ENCODE measurements around the gene ROS1.

DNA sequence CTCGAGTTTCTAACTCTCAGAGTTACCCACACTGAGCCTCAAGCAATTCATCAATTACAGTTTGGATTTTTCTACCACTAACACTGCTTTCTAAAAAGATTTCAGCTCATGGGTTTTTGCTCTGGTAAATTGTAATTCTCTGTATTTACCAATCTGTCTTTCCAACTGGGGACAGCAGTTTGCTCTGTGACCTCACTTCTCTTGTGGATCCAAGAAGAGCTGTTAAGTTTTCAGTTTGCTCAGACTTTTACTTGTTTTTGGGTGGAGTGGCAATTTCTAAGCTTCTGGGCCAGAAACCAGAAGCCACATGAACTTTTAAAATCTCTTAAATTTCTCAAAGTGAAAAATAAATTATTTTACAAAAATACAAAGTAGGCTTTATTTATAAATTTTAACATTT lies 74.2 kb downstream of the ROS1 start:
- no peak for TF ChIP-seq POLR2A (IDR thresholded peaks at IDR 0.05; ENCODE audit: low read depth)
- TF ChIP-seq, protein P1, sequence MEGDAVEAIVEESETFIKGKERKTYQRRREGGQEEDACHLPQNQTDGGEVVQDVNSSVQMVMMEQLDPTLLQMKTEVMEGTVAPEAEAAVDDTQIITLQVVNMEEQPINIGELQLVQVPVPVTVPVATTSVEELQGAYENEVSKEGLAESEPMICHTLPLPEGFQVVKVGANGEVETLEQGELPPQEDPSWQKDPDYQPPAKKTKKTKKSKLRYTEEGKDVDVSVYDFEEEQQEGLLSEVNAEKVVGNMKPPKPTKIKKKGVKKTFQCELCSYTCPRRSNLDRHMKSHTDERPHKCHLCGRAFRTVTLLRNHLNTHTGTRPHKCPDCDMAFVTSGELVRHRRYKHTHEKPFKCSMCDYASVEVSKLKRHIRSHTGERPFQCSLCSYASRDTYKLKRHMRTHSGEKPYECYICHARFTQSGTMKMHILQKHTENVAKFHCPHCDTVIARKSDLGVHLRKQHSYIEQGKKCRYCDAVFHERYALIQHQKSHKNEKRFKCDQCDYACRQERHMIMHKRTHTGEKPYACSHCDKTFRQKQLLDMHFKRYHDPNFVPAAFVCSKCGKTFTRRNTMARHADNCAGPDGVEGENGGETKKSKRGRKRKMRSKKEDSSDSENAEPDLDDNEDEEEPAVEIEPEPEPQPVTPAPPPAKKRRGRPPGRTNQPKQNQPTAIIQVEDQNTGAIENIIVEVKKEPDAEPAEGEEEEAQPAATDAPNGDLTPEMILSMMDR (IDR thresholded peaks at IDR 0.05): no peak
